ENCODE measurements around the gene CSRNP3.
A peak's percentile ranks its signal among the peaks of the same experiment; 100 is the strongest.
"Not testable (repeated sequence)": the region's sequence is repeated elsewhere in the genome, so short reads cannot be mapped to it uniquely, and the experiment has no call there.

CSRNP3 gene

DNA sequence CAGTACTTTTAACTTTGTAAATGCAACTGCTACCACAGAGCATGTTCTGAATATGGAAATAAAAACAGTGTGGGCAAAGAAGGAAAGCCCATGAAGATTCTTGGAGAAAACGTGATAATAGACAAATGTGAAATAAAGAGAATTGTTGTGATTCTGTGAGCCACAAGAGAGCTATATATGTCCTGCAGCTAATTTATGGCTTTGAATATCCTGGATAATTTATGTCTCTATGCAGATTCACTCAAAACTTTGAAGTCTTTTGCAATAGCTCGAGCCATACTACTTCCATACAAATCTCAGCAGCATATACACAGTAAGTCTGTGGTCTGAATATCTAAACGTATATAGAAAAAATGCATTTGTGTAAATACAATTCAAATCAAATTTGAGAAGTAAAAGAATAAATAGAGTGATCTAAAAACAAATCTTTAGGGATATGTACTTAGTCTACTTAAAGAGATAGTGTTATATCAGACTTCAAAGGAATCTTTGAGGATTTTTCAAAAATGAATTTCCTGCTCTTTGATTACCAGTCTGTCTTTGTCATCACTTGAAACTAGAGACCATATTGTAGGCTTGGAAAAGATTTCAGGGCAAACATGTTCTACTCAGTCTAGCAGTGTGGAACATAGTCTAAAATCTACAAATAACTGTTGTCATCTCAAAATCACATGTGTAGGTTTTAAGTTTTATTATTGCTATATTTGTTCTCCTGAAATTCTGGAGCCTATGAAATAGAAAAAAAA lies 107.1 kb downstream of the CSRNP3 start:
- ATAC-seq (no peak), DNase-seq (no peak)
- Mint-ChIP-seq H3K9me3 (no peaks in the 10 kb centered on the region), H3K36me3 (ENCODE audit: low read depth) (no peaks in the 10 kb centered on the region), H3K27ac (no peak overlapping the region), H3K4me3 (no peak overlapping the region), H3K4me1 (no peaks in the 10 kb centered on the region), H3K27me3 (peaks cover 4% of the 10 kb centered on the region)

GRCh38 chr2:165582409-165582808 lies 112.9 kb downstream of the CSRNP3 start:
- no peak overlapping the region for H3K27ac Mint-ChIP-seq
- no peak for DNase-seq
- H3K4me3 Mint-ChIP-seq, result no peak overlapping the region
- no peaks in the 10 kb centered on the region for H3K9me3 Mint-ChIP-seq
- H3K4me1 Mint-ChIP-seq, result no peaks in the 10 kb centered on the region
- no peaks in the 10 kb centered on the region for H3K36me3 Mint-ChIP-seq (ENCODE audit: low read depth)
- no peaks in the 10 kb centered on the region for H3K27me3 Mint-ChIP-seq
- no peak for ATAC-seq

GRCh38 chr2:165582863-165583506 lies 113.5 kb downstream of the CSRNP3 start:
- no peaks in the 10 kb centered on the region for H3K4me1 Mint-ChIP-seq
- H3K27me3 Mint-ChIP-seq, result no peaks in the 10 kb centered on the region
- H3K36me3 Mint-ChIP-seq (ENCODE audit: low read depth), result no peaks in the 10 kb centered on the region
- ATAC-seq, result no peak
- H3K9me3 Mint-ChIP-seq, result no peaks in the 10 kb centered on the region
- no peak overlapping the region for H3K4me3 Mint-ChIP-seq
- no peak for DNase-seq
- no peak overlapping the region for H3K27ac Mint-ChIP-seq

- H3K4me1 Mint-ChIP-seq, result no peaks in the 10 kb centered on the region
- no peak overlapping the region for H3K4me3 Mint-ChIP-seq
- no peak overlapping the region for H3K27ac Mint-ChIP-seq
- H3K36me3 Mint-ChIP-seq (ENCODE audit: low read depth), result no peaks in the 10 kb centered on the region
- ATAC-seq (no peak), DNase-seq (no peak)
- no peaks in the 10 kb centered on the region for H3K27me3 Mint-ChIP-seq
- H3K9me3 Mint-ChIP-seq, result no peaks in the 10 kb centered on the region
Measured at GRCh38 chr2:165584126-165584654, 114.7 kb downstream of the CSRNP3 start.

- DNase-seq (no peak), ATAC-seq (no peak)
- Mint-ChIP-seq H3K36me3 (ENCODE audit: low read depth) (peaks cover 1% of the 10 kb centered on the region), H3K4me1 (no peaks in the 10 kb centered on the region), H3K27ac (no peak overlapping the region), H3K9me3 (peaks cover 5% of the 10 kb centered on the region), H3K27me3 (peaks cover 1% of the 10 kb centered on the region), H3K4me3 (no peak overlapping the region)
Measured at GRCh38 chr2:165586019-165586418, 116.5 kb downstream of the CSRNP3 start.

GRCh38 chr2:165587335-165587938 lies 117.9 kb downstream of the CSRNP3 start:
- Mint-ChIP-seq H3K36me3 (ENCODE audit: low read depth) (peaks cover 3% of the 10 kb centered on the region), H3K4me1 (no peaks in the 10 kb centered on the region), H3K27me3 (peaks cover 3% of the 10 kb centered on the region), H3K4me3 (no peak overlapping the region), H3K9me3 (peaks cover 7% of the 10 kb centered on the region), H3K27ac (no peak overlapping the region)
- ATAC-seq (no peak), DNase-seq (no peak)

DNA sequence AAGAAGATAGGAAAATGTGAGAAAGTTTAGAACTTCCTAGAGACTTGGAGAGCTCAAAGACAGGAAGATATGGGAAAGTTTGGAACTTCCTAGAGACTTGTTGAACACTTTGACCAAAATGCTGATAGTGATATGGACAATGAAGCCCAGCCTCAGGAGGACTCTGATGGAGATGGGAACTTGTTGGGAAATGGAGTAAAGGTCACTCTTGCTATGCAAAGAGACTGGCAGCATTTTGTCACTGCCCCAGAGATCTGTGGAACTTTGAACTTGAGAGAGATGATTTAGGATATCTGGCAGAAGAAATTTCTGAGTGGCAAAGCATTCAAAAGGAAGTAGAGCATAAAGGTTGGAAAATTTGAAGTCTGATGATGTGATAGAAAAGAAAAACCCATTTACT lies 121.5 kb downstream of the CSRNP3 start:
- not testable (repeated sequence) for H3K4me3 Mint-ChIP-seq; H3K4me1 Mint-ChIP-seq; H3K9me3 Mint-ChIP-seq; DNase-seq; H3K27me3 Mint-ChIP-seq; H3K27ac Mint-ChIP-seq; H3K36me3 Mint-ChIP-seq (ENCODE audit: low read depth); ATAC-seq

- peaks cover 2% of the 10 kb centered on the region for H3K4me1 Mint-ChIP-seq
- peaks cover 3% of the 10 kb centered on the region for H3K36me3 Mint-ChIP-seq (ENCODE audit: low read depth)
- H3K4me3 Mint-ChIP-seq, result no peak overlapping the region
- peaks cover 3% of the 10 kb centered on the region for H3K27me3 Mint-ChIP-seq
- DNase-seq, result no peak
- peaks cover 7% of the 10 kb centered on the region for H3K9me3 Mint-ChIP-seq
- no peak for ATAC-seq
- no peak overlapping the region for H3K27ac Mint-ChIP-seq
Measured at GRCh38 chr2:165593081-165593480, 123.6 kb downstream of the CSRNP3 start.

DNA sequence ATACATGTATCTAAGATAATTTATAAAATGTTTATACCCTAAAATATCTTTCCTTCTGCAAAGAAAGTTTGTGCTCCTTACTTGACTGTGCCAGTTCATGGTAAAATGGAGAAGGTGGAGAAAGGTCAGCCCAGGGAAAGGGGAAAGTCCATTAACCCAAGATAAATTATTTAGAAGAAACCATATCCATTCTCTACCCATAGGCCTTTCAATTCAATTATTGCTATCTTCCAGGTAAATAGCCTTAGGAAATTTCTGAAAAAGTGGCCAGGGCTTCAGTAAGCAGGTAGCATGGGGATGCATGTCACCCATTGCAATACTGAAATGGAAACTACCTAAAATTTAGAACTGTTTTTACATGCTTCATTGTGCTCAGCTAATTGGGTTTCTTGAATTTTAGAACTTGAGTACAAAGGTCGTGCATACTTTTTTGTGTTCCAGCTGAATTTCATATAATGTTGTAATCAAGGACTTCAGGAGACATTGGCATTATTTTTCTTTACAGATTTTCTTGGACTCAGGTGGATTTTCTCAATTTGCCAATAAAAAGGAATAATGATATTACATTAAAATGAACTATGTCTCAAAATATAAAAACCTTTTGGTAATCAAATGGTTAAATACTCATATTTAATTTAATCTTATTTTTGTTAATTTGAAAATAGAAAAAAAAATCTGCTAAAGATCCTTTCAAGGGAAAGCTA lies 124.9 kb downstream of the CSRNP3 start:
- no peak for DNase-seq
- Mint-ChIP-seq H3K27ac (no peak overlapping the region), H3K4me3 (no peak overlapping the region), H3K9me3 (peaks cover 7% of the 10 kb centered on the region), H3K36me3 (ENCODE audit: low read depth) (peaks cover 3% of the 10 kb centered on the region), H3K27me3 (peaks cover 3% of the 10 kb centered on the region), H3K4me1 (peaks cover 2% of the 10 kb centered on the region)
- ATAC-seq, result no peak

DNA sequence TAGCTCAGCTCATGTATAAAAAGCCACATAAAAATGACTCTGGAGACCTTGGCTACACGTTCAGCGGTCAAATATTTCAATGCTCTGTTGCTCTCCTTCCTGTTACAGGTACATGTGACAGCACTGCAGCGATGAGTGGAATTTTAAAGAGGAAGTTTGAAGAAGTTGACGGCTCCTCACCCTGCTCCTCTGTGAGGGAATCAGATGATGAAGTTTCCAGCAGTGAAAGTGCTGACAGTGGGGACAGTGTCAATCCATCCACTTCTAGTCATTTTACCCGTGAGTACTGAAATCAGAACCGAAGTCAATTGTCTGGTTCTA lies 125.4 kb downstream of the CSRNP3 start:
- peaks cover 3% of the 10 kb centered on the region for H3K27me3 Mint-ChIP-seq
- peaks cover 3% of the 10 kb centered on the region for H3K36me3 Mint-ChIP-seq (ENCODE audit: low read depth)
- peaks cover 2% of the 10 kb centered on the region for H3K4me1 Mint-ChIP-seq
- H3K27ac Mint-ChIP-seq, result no peak overlapping the region
- H3K4me3 Mint-ChIP-seq, result no peak overlapping the region
- peaks cover 7% of the 10 kb centered on the region for H3K9me3 Mint-ChIP-seq
- ATAC-seq, result no peak
- DNase-seq, result peak; percentile 2

DNA sequence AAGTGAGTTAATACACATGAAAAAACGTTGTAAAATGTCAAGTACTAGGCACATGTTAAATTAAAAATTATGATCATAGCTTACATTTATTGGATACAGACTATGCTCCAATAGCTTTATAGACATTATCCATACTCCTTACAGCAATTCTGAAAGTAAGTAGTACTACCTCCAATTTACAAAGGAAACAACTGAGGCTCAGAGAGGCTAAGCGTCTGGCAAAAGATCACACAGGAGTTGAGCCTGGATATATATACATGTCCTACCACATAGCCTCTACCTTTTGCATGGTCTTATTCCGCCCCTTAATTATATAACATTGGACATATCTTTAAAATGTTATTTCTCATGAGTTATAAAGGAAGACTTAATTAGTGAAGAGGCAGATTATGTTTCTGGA lies 127.3 kb downstream of the CSRNP3 start:
- DNase-seq (no peak), ATAC-seq (no peak)
- H3K9me3 Mint-ChIP-seq, result no peaks in the 10 kb centered on the region
- no peaks in the 10 kb centered on the region for H3K27me3 Mint-ChIP-seq
- peaks cover 2% of the 10 kb centered on the region for H3K4me1 Mint-ChIP-seq
- no peak overlapping the region for H3K4me3 Mint-ChIP-seq
- H3K27ac Mint-ChIP-seq, result no peak overlapping the region
- H3K36me3 Mint-ChIP-seq (ENCODE audit: low read depth), result no peaks in the 10 kb centered on the region

GRCh38 chr2:165601065-165601830 lies 131.8 kb downstream of the CSRNP3 start:
- Mint-ChIP-seq H3K9me3 (no peaks in the 10 kb centered on the region), H3K27me3 (no peaks in the 10 kb centered on the region), H3K4me3 (no peak overlapping the region), H3K27ac (no peak overlapping the region), H3K4me1 (no peaks in the 10 kb centered on the region), H3K36me3 (ENCODE audit: low read depth) (no peaks in the 10 kb centered on the region)
- DNase-seq (no peak), ATAC-seq (no peak)

DNA sequence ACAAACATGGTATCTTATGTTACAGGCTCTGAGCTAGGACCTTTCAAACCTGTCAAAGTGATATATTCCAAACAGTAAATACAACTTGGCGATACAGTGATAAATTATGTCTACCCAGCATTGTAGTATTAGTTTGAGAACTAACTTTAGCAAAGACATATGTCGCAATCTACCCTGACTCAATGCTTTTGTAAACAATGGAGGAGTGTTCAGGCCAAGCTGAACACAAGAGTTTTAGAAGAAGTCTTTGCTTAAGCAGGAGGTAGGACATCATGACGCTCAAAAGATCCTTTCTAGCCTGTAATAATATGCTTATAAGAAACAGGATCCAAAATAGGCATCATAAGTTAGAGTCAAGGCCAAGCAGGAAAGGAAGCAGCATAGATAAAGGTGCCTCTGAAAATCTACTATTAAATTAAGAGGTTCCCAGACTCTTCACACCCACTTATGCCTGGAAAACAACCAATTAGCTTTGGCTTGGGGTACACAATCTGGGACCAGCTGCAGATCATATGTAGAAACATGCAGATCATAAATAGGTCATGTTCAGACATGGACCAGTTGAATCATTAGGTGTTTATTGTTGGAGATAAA lies 132.5 kb downstream of the CSRNP3 start:
- Mint-ChIP-seq H3K4me1 (no peaks in the 10 kb centered on the region), H3K27me3 (no peaks in the 10 kb centered on the region), H3K36me3 (ENCODE audit: low read depth) (no peaks in the 10 kb centered on the region), H3K27ac (no peak overlapping the region), H3K4me3 (no peak overlapping the region), H3K9me3 (no peaks in the 10 kb centered on the region)
- DNase-seq, result no peak
- ATAC-seq, result no peak

GRCh38 chr2:165609672-165610071 lies 140.2 kb downstream of the CSRNP3 start:
- H3K4me3 Mint-ChIP-seq, result no peak overlapping the region
- no peaks in the 10 kb centered on the region for H3K9me3 Mint-ChIP-seq
- H3K36me3 Mint-ChIP-seq (ENCODE audit: low read depth), result no peaks in the 10 kb centered on the region
- H3K27ac Mint-ChIP-seq, result no peak overlapping the region
- H3K27me3 Mint-ChIP-seq, result no peaks in the 10 kb centered on the region
- no peak for DNase-seq
- no peak for ATAC-seq
- peaks cover 5% of the 10 kb centered on the region for H3K4me1 Mint-ChIP-seq
